ENCODE measurements around the gene TLE5. TPM values are rescaled to one million over a fixed set of nuclear protein-coding genes. Genes with fewer than 3 reads are reported as not detected.

TLE5 gene
- total and polyA plus RNA-seq, 9 of the 15 experiments (the other 6 are each of a cell fraction or from before 2014, with no cell fraction given), result 2.0 to 347 (median 235) TPM

- TF ChIP-seq CGGBP1 (CRISPR knock-in tag; IDR thresholded peaks at IDR 0.05), result no peak
- no peak for TF ChIP-seq KDM5B (IDR thresholded peaks at IDR 0.05; ENCODE audit: insufficient replicate concordance, low read depth, low read length)
- TF ChIP-seq DDX20 (tag; IDR thresholded peaks at IDR 0.05; ENCODE audit: low read depth), result no peak
- TF ChIP-seq NCOR1 (IDR thresholded peaks at IDR 0.05), result peak; percentile 93
- TF ChIP-seq ZNF444 (CRISPR knock-in tag; IDR thresholded peaks at IDR 0.05), result no peak
- peak; percentile 98 for TF ChIP-seq ARID1B (IDR thresholded peaks at IDR 0.05)
- no peak for TF ChIP-seq CUX1 (CRISPR knock-in tag; IDR thresholded peaks at IDR 0.05)
- no peak for TF ChIP-seq ZNF512 (tag; IDR thresholded peaks at IDR 0.05)
- TF ChIP-seq ZNF12 (CRISPR knock-in tag; IDR thresholded peaks at IDR 0.05), result no peak
- TF ChIP-seq STAT6 (CRISPR knock-in tag; IDR thresholded peaks at IDR 0.05), result no peak
- TF ChIP-seq RB1 (IDR thresholded peaks at IDR 0.05; ENCODE audit: low read depth), result no peak
- no peak for TF ChIP-seq ZNF584 (CRISPR knock-in tag; IDR thresholded peaks at IDR 0.05; ENCODE audit: low read depth)
- no peak for TF ChIP-seq NR2F6 (CRISPR knock-in tag; IDR thresholded peaks at IDR 0.05)
- TF ChIP-seq TBL1XR1 (IDR thresholded peaks at IDR 0.05; ENCODE audit: low read length in 2 of 2), result peak; percentile 58 to 86; a peak in 3 of 4 replicates
- TF ChIP-seq HDAC6 (IDR thresholded peaks at IDR 0.05; ENCODE audit: low read depth, low read length), result no peak
- no peak for TF ChIP-seq ZNF740 (CRISPR knock-in tag; IDR thresholded peaks at IDR 0.05)
- TF ChIP-seq ZNF740 (tag; IDR thresholded peaks at IDR 0.05), result no peak; a peak in 1 of 4 replicates
Observed at GRCh38 chr19:3047496-3048189, 14.7 kb downstream of the TLE5 start (continued).

Measured in K562 (cell line).